HG02970 (cell line): ENCODE data around the gene ACKR3.
A peak's percentile ranks its signal among the peaks of the same experiment; 100 is the strongest.

Experiments
- ATAC-seq: cut with Tn5 transposase; IDR thresholded peaks from one replicate; pipeline ENCODE4 v1.9.1; 2021; ENCODE audit warnings: mild to moderate bottlenecking, moderate library complexity, moderate number of reproducible peaks; ENCODE audit not compliant: unreplicated experiment, low FRiP score

ACKR3 gene

GRCh38 chr2:236569573-236569973, at the start of gene ACKR3:
Gene ACKR3, plus strand, starts transcription at chr2:236569825. Its CDS starts 10,641 bp downstream, at chr2:236580466.
- peak; percentile 67 for ATAC-seq

GRCh38 chr2:236521556-236521955, 48.1 kb upstream of the ACKR3 start:
- ATAC-seq: no peak

GRCh38 chr2:236523249-236523648, 46.4 kb upstream of the ACKR3 start:
- no peak for ATAC-seq

GRCh38 chr2:236525411-236525997, 44.1 kb upstream of the ACKR3 start:
- ATAC-seq: no peak

- no peak for ATAC-seq
Measured at GRCh38 chr2:236526455-236527158, 43.0 kb upstream of the ACKR3 start.

- ATAC-seq: no peak
Measured at GRCh38 chr2:236527159-236527630, 42.4 kb upstream of the ACKR3 start.

GRCh38 chr2:236529606-236530005, 40.0 kb upstream of the ACKR3 start:
- ATAC-seq: no peak

GRCh38 chr2:236530512-236530911, 39.1 kb upstream of the ACKR3 start:
- ATAC-seq: no peak

GRCh38 chr2:236531195-236531594, 38.4 kb upstream of the ACKR3 start:
- no peak for ATAC-seq

GRCh38 chr2:236531996-236532395, 37.6 kb upstream of the ACKR3 start:
- ATAC-seq: no peak

GRCh38 chr2:236533343-236533742, 36.3 kb upstream of the ACKR3 start:
- ATAC-seq: no peak

GRCh38 chr2:236535024-236535423, 34.6 kb upstream of the ACKR3 start:
- no peak for ATAC-seq

GRCh38 chr2:236536727-236537398, 32.8 kb upstream of the ACKR3 start:
- no peak for ATAC-seq

GRCh38 chr2:236538242-236538641, 31.4 kb upstream of the ACKR3 start:
- ATAC-seq: no peak

- ATAC-seq: no peak
Measured at GRCh38 chr2:236541008-236541562, 28.5 kb upstream of the ACKR3 start.

GRCh38 chr2:236544362-236544761, 25.3 kb upstream of the ACKR3 start:
- ATAC-seq: no peak

- peak; percentile 53 for ATAC-seq
Measured at GRCh38 chr2:236545248-236545658, 24.4 kb upstream of the ACKR3 start.

- peak; percentile 51 for ATAC-seq
Measured at GRCh38 chr2:236545814-236546480, 23.7 kb upstream of the ACKR3 start.

GRCh38 chr2:236546561-236547002, 23.0 kb upstream of the ACKR3 start:
- no peak for ATAC-seq

GRCh38 chr2:236547725-236548124, 21.9 kb upstream of the ACKR3 start:
- ATAC-seq: no peak
